ENCODE measurements around the gene PCDHA1. TPM values are rescaled to one million over a fixed set of nuclear protein-coding genes. Genes with fewer than 3 reads are reported as not detected.
"Not testable (repeated sequence)": the region's sequence is repeated elsewhere in the genome, so short reads cannot be mapped to it uniquely, and the experiment has no call there.

Gene PCDHA1
- total RNA-seq, 4 donors from 2014 or later, result 0.41 TPM; not detected in 3

DNA sequence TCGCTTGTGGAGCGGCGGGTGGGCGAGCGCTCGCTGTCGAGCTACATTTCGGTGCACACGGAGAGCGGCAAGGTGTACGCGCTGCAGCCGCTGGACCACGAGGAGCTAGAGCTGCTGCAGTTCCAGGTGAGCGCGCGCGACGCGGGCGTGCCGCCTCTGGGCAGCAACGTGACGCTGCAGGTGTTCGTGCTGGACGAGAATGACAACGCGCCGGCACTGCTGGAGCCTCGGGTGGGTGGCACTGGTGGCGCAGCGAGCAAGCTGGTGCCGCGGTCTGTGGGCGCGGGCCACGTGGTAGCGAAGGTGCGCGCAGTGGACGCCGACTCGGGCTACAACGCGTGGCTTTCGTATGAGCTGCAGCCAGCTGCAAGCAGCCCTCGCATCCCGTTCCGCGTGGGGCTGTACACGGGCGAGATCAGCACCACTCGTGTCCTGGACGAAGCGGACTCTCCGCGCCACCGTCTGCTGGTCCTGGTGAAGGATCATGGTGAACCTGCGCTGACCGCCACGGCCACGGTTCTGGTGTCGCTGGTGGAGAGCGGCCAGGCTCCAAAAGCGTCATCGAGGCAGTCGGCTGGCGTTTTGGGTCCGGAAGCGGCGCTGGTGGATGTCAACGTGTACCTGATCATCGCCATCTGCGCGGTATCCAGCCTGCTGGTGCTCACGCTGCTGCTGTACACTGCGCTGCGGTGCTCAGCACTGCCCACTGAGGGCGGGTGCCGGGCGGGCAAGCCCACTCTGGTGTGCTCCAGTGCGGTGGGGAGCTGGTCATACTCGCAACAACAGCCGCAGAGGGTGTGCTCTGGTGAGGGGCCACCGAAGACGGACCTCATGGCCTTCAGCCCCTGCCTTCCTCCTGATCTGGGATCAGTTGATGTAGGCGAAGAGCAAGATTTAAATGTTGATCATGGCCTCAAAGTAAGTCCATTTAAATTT lies 57.1 kb downstream of the PCDHA1 start:
- no peaks in the 10 kb centered on the region for H3K36me3 ChIP-seq
- no peak for TF ChIP-seq POLR2A (IDR thresholded peaks at IDR 0.05)
- TF ChIP-seq, protein P1, sequence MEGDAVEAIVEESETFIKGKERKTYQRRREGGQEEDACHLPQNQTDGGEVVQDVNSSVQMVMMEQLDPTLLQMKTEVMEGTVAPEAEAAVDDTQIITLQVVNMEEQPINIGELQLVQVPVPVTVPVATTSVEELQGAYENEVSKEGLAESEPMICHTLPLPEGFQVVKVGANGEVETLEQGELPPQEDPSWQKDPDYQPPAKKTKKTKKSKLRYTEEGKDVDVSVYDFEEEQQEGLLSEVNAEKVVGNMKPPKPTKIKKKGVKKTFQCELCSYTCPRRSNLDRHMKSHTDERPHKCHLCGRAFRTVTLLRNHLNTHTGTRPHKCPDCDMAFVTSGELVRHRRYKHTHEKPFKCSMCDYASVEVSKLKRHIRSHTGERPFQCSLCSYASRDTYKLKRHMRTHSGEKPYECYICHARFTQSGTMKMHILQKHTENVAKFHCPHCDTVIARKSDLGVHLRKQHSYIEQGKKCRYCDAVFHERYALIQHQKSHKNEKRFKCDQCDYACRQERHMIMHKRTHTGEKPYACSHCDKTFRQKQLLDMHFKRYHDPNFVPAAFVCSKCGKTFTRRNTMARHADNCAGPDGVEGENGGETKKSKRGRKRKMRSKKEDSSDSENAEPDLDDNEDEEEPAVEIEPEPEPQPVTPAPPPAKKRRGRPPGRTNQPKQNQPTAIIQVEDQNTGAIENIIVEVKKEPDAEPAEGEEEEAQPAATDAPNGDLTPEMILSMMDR (IDR thresholded peaks at IDR 0.05), result no peak
- H3K27ac ChIP-seq, result no peak overlapping the region
- no peaks in the 10 kb centered on the region for H3K4me1 ChIP-seq
- intact Hi-C loops (cut with DNase I; ENCODE audit: low total_unique reads), result no loop called here
- peaks cover 0 to 6% of the 10 kb centered on the region in 2 donors for H3K9me3 ChIP-seq
- no peak for DNase-seq
- no peaks in the 10 kb centered on the region for H3K27me3 ChIP-seq
- no peak overlapping the region for H3K4me3 ChIP-seq

DNA sequence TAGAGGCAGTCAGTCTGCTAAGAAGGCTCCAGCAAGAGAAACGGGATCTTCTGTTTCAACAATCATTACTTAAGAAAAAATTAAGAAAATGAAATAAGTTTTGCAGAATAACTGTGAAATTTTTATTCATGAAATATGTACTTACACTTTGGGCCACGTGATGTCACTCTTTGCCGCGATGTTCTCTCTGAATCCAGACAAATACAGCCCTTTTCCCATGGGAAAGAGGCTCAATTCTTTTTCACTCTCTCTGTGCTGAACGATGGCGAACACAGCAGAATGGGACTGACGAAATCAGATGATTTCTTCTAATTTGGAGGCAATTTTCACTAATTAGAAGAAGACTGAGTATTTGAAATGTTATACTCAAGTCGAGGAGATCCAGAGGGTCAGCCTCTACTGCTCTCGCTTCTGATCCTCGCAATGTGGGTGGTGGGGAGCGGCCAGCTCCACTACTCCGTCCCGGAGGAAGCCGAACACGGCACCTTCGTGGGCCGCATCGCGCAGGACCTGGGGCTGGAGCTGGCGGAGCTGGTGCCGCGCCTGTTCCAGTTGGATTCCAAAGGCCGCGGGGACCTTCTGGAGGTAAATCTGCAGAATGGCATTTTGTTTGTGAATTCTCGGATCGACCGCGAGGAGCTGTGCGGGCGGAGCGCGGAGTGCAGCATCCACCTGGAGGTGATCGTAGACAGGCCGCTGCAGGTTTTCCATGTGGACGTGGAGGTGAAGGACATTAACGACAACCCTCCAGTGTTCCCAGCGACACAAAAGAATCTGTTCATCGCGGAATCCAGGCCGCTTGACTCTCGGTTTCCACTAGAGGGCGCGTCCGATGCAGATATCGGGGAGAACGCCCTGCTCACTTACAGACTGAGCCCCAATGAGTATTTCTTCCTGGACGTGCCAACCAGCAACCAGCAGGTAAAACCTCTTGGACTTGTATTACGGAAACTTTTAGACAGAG lies 62.5 kb downstream of the PCDHA1 start, which contains the start of gene PCDHA9:
TSS of gene PCDHA9 (plus strand) at position 244 of the 964 bp plus-strand sequence. CDS start at position 358, 114 bp downstream.
- H3K27me3 ChIP-seq; H3K27ac ChIP-seq; DNase-seq; H3K36me3 ChIP-seq; H3K9me3 ChIP-seq; H3K4me3 ChIP-seq; H3K4me1 ChIP-seq; intact Hi-C loops (cut with DNase I; ENCODE audit: low total_unique reads): not testable (repeated sequence)

DNA sequence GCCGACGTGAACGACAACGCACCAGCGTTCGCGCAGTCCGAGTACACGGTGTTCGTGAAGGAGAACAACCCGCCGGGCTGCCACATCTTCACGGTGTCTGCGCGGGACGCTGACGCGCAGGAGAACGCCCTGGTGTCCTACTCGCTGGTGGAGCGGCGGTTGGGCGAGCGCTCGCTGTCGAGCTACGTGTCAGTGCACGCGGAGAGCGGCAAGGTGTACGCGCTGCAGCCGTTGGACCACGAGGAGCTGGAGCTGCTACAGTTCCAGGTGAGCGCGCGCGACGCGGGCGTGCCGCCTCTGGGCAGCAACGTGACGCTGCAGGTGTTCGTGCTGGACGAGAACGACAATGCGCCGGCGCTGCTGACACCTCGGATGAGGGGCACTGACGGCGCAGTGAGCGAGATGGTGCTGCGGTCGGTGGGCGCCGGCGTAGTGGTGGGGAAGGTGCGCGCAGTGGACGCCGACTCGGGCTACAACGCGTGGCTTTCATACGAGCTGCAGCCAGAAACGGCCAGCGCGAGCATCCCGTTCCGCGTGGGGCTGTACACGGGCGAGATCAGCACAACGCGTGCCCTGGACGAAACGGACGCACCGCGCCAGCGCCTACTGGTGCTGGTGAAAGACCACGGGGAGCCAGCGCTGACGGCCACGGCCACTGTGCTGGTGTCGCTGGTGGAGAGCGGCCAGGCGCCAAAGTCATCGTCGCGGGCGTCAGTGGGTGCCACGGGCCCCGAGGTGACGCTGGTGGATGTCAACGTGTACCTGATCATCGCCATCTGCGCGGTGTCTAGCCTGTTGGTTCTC lies 64.1 kb downstream of the PCDHA1 start:
- H3K9me3 ChIP-seq; H3K27me3 ChIP-seq; H3K4me3 ChIP-seq; H3K27ac ChIP-seq; H3K4me1 ChIP-seq; DNase-seq; H3K36me3 ChIP-seq; intact Hi-C loops (cut with DNase I; ENCODE audit: low total_unique reads): not testable (repeated sequence)

DNA sequence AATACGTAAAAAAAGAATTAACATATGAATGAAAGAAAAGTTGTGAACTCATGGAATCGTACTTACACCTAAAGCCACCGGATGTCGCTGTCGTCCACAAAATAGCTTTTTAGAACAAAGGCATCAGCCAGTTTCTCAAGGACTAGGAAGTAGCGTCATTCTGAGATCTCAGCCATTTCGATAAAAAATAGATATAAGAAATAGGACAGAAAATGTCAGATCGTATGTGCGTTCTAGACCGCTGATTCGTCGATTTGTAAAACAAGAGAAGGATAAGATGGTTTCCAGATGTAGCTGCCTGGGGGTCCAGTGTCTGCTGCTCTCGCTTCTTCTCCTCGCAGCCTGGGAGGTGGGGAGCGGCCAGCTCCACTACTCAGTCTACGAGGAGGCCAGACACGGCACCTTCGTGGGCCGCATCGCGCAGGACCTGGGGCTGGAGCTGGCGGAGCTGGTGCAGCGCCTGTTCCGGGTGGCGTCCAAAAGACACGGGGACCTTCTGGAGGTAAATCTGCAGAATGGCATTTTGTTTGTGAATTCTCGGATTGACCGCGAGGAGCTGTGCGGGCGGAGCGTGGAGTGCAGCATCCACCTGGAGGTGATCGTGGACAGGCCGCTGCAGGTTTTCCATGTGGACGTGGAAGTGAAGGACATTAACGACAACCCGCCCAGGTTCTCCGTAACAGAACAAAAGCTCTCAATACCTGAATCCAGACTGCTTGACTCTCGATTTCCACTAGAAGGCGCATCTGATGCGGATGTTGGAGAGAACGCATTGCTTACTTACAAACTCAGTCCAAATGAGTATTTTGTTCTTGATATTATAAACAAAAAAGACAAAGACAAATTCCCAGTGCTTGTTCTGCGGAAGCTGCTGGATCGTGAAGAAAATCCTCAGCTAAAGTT lies 70.1 kb downstream of the PCDHA1 start, which contains the start of gene PCDHA10:
TSS of gene PCDHA10 (plus strand) at position 126 of the 903 bp plus-strand sequence. CDS start at position 278, 152 bp downstream.
- intact Hi-C loops (cut with DNase I; ENCODE audit: low total_unique reads), result no loop called here
- no peak for DNase-seq
- Histone ChIP-seq H3K4me3 (peak within 1 kb of the TSS; percentile 11 to 28), H3K27me3 (no peaks in the 10 kb centered on the region), H3K27ac (peak within 1 kb of the TSS; percentile 33 to 43), H3K36me3 (no peaks in the 10 kb centered on the region), H3K4me1 (no peaks in the 10 kb centered on the region), H3K9me3 (no peaks in the 10 kb centered on the region)
- no peak for TF ChIP-seq POLR2A (IDR thresholded peaks at IDR 0.05)
- TF ChIP-seq, protein P1 (IDR thresholded peaks at IDR 0.05), result peak; percentile 24 to 37 (median 30)

All from uterus (tissue), 4 donors.